ENCODE measurements around the gene FOXF1.
A peak's percentile ranks its signal among the peaks of the same experiment; 100 is the strongest.

Gene FOXF1

DNA sequence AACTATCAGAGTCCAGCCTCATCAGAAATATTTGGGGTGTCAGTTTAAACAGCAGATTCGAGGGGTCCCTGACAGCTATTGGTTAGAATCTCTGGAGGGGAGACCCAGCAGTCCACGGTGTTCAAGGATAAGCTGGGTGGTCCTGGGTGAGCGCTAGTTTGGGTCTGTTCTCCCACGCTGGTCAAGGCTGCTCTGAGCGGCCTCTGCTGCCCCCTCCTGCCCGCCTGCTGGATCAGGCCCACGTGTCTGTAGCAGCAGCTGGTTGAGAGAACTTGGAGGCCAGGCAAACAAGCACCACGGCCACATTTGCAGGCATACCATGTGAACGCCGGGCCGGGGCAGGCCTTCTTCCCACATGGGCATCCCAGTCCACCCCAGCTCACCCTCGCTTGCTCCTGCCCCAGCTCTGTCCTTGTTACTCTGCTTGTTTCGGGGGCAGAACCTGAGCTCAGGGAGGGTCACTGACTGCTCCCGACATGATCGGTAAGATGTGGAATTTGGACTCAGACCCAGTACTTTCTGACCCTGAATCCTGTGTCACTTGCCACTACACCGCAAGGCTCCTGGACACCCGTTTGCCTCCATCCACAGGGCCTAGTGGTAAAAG lies 7.4 kb downstream of the FOXF1 start:
- ATAC-seq (ENCODE audit: insufficient read depth, low read depth) (peak; percentile 45; the same call in 1 of the 3 replicates), DNase-seq (peak; percentile 27)
- Histone ChIP-seq H3K27me3 (ENCODE audit: insufficient read depth, low read length, poor library complexity) (no peaks in the 10 kb centered on the region), H3K9me3 (ENCODE audit: insufficient read depth, low read length, severe bottlenecking) (no peaks in the 10 kb centered on the region), H3K27ac (ENCODE audit: low read length) (no peak overlapping the region), H2AFZ (ENCODE audit: low read depth, low read length) (no peak overlapping the region), H3K9ac (ENCODE audit: low read depth, low read length) (no peak overlapping the region), H3K4me2 (ENCODE audit: insufficient read depth, low read length) (no peak overlapping the region), H3K36me3 (ENCODE audit: insufficient read depth, low read length) (no peaks in the 10 kb centered on the region), H4K20me1 (ENCODE audit: insufficient read depth, low read length) (peaks cover 9% of the 10 kb centered on the region), H3K4me1 (ENCODE audit: insufficient read depth, low read length) (peaks cover 5% of the 10 kb centered on the region; the same call in 1 of the 2 replicates), H3K79me2 (ENCODE audit: insufficient read depth, low read length) (no peaks in the 10 kb centered on the region), H3K4me3 (ENCODE audit: low read depth in 1 of 2, low read length in 2 of 2) (no peak overlapping the region)
- TF ChIP-seq, protein P1, sequence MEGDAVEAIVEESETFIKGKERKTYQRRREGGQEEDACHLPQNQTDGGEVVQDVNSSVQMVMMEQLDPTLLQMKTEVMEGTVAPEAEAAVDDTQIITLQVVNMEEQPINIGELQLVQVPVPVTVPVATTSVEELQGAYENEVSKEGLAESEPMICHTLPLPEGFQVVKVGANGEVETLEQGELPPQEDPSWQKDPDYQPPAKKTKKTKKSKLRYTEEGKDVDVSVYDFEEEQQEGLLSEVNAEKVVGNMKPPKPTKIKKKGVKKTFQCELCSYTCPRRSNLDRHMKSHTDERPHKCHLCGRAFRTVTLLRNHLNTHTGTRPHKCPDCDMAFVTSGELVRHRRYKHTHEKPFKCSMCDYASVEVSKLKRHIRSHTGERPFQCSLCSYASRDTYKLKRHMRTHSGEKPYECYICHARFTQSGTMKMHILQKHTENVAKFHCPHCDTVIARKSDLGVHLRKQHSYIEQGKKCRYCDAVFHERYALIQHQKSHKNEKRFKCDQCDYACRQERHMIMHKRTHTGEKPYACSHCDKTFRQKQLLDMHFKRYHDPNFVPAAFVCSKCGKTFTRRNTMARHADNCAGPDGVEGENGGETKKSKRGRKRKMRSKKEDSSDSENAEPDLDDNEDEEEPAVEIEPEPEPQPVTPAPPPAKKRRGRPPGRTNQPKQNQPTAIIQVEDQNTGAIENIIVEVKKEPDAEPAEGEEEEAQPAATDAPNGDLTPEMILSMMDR (IDR thresholded peaks at IDR 0.05; ENCODE audit: borderline replicate concordance, extremely low read depth, low read length, poor library complexity, severe bottlenecking) = peak; percentile 59
- no peak for TF ChIP-seq EZH2 (IDR thresholded peaks at IDR 0.05; ENCODE audit: borderline replicate concordance, low read depth, low read length, severe bottlenecking)

DNA sequence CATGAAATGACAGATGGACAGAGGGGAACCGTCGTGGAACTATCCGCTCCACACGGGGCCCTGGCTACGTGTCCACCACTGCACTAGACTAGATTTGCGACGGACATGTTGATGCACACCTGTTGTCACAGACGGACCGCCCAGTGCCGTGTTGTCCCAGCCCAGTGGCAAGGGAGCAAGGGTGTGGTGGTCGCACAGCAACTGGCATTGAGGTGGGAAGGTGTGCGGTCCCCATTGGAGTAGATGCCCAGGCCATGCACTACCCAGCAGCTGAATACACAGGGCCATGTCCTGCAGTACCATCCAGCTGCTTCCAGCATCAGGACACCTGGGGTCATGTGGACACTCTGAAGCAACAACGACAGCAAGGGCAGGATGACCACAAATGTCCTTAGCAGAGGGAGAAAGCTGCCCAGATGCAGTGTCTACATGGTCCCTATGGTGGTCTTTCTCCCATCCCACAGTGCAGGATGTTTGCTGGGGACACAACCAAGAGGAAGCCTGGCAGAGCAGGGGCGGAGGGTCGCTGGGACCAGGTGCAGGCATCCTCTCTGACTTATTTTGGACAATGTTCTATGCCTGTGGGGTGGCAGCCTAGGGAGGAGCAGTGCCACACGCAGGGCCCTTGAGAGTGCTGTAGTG lies 8.8 kb downstream of the FOXF1 start:
- DNase-seq (no peak), ATAC-seq (ENCODE audit: insufficient read depth, low read depth) (no peak)
- Histone ChIP-seq H3K79me2 (ENCODE audit: insufficient read depth, low read length) (no peaks in the 10 kb centered on the region), H3K4me2 (ENCODE audit: insufficient read depth, low read length) (no peak overlapping the region), H3K9me3 (ENCODE audit: insufficient read depth, low read length, severe bottlenecking) (no peaks in the 10 kb centered on the region), H3K4me1 (ENCODE audit: insufficient read depth, low read length) (peaks cover 5% of the 10 kb centered on the region; the same call in 1 of the 2 replicates), H3K36me3 (ENCODE audit: insufficient read depth, low read length) (no peaks in the 10 kb centered on the region), H3K27me3 (ENCODE audit: insufficient read depth, low read length, poor library complexity) (no peaks in the 10 kb centered on the region), H2AFZ (ENCODE audit: low read depth, low read length) (no peak overlapping the region), H4K20me1 (ENCODE audit: insufficient read depth, low read length) (peaks cover 9% of the 10 kb centered on the region), H3K9ac (ENCODE audit: low read depth, low read length) (no peak overlapping the region), H3K4me3 (ENCODE audit: low read depth in 1 of 2, low read length in 2 of 2) (no peak overlapping the region), H3K27ac (ENCODE audit: low read length) (no peak overlapping the region)
- TF ChIP-seq EZH2 (IDR thresholded peaks at IDR 0.05; ENCODE audit: borderline replicate concordance, low read depth, low read length, severe bottlenecking) = no peak
- TF ChIP-seq, protein P1 (IDR thresholded peaks at IDR 0.05; ENCODE audit: borderline replicate concordance, extremely low read depth, low read length, poor library complexity, severe bottlenecking) = no peak

DNA sequence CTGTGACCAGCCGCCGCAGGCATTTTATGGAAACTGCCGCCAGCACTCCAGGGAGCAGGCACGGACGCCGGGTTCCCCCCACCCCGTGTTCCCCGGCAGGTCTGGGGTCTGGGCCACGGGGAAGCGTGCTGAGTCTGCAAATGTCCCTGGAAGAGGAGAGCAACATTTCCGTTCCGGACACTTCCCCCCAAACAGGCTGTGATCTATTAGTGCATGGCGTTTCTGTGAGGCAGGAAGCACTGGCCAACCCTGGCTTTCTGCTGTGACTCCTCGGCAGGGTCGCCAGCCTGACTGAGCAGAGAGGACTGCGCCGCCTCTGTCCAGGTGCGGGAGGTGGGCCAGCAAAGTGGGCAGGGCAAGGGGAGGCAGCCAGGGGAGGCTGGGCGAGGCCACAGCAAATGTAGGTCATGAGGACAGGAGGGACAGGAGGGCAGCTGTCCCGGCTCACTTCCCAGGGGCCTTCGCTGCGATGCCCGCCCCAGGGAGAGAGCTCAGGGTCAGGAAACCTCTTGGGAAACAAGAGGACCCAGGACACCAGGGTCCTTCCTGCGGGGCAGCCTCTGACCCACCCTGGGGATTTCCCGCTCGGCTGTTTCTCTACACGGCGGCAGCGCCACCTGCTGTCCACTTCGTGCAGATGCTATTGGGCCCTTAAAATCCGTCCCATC lies 9.5 kb downstream of the FOXF1 start:
- no peaks in the 10 kb centered on the region for H3K27me3 ChIP-seq (ENCODE audit: insufficient read depth, low read length, poor library complexity)
- H3K9ac ChIP-seq (ENCODE audit: low read depth, low read length) = no peak overlapping the region
- no peaks in the 10 kb centered on the region for H3K9me3 ChIP-seq (ENCODE audit: insufficient read depth, low read length, severe bottlenecking)
- TF ChIP-seq, protein P1 (IDR thresholded peaks at IDR 0.05; ENCODE audit: borderline replicate concordance, extremely low read depth, low read length, poor library complexity, severe bottlenecking) = peak; percentile 91
- no peak for TF ChIP-seq EZH2 (IDR thresholded peaks at IDR 0.05; ENCODE audit: borderline replicate concordance, low read depth, low read length, severe bottlenecking)
- H3K79me2 ChIP-seq (ENCODE audit: insufficient read depth, low read length) = no peaks in the 10 kb centered on the region
- no peaks in the 10 kb centered on the region for H3K36me3 ChIP-seq (ENCODE audit: insufficient read depth, low read length)
- DNase-seq (peak; percentile 44), ATAC-seq (ENCODE audit: insufficient read depth, low read depth) (peak; percentile 79)
- H2AFZ ChIP-seq (ENCODE audit: low read depth, low read length) = no peak overlapping the region
- H4K20me1 ChIP-seq (ENCODE audit: insufficient read depth, low read length) = peaks cover 9% of the 10 kb centered on the region
- H3K27ac ChIP-seq (ENCODE audit: low read length) = no peak overlapping the region
- no peak overlapping the region for H3K4me3 ChIP-seq (ENCODE audit: low read depth in 1 of 2, low read length in 2 of 2)
- H3K4me2 ChIP-seq (ENCODE audit: insufficient read depth, low read length) = peak overlapping the region; percentile 26; the same call in 1 of the 2 replicates
- H3K4me1 ChIP-seq (ENCODE audit: insufficient read depth, low read length) = peaks cover 5% of the 10 kb centered on the region; the same call in 1 of the 2 replicates
